Smooth muscle cell (in vitro differentiated cells): ENCODE data around the gene CEACAM7. TPM values are rescaled to one million over a fixed set of nuclear protein-coding genes. Genes with fewer than 3 reads are reported as not detected.

ENCODE experiments used
- DNase-seq: peaks from one replicate; lab custom pipeline; 2025; ENCODE audit not compliant: unreplicated experiment; lab: John Stamatoyannopoulos, UW
- H2AFZ ChIP-seq: fragments of 200-600 bp; sonication (generic); 2 replicates; pipeline ENCODE4 v1.6.0; 2016; ENCODE audit warnings: antibody characterized with exemption, low read depth, mild to moderate bottlenecking
- H3F3A ChIP-seq: fragments of 200-600 bp; sonication (generic); 2 replicates; pipeline ENCODE4 v1.6.0; 2017; ENCODE audit warnings: antibody characterized with exemption, low read depth
- H3K27ac ChIP-seq: fragments of 200-600 bp; sonication (generic); 2 replicates; pipeline ENCODE4 v1.5.1; 2016; ENCODE audit warnings: low read depth, mild to moderate bottlenecking
- H3K27me3 ChIP-seq: fragments of 200-600 bp; sonication (generic); 2 replicates; pipeline ENCODE4 v1.6.1; 2016; ENCODE audit warnings: low read depth, mild to moderate bottlenecking
- H3K36me3 ChIP-seq: fragments of 200-600 bp; sonication (generic); 2 replicates; pipeline ENCODE4 v1.5.1; 2016; ENCODE audit warnings: low read depth
- H3K4me1 ChIP-seq: fragments of 200-600 bp; sonication (generic); 2 replicates; pipeline ENCODE4 v1.5.1; 2016; ENCODE audit warnings: low read depth
- H3K4me2 ChIP-seq: fragments of 200-600 bp; sonication (generic); 2 replicates; pipeline ENCODE4 v1.6.0; 2016; ENCODE audit warnings: mild to moderate bottlenecking
- H3K4me3 ChIP-seq: fragments of 200-600 bp; sonication (generic); 2 replicates; pipeline ENCODE4 v1.5.1; 2016; ENCODE audit warnings: mild to moderate bottlenecking
- H3K79me2 ChIP-seq: fragments of 200-600 bp; sonication (generic); 2 replicates; pipeline ENCODE4 v1.6.0; 2016; ENCODE audit warnings: low read depth, mild to moderate bottlenecking
- H3K9ac ChIP-seq: fragments of 200-600 bp; sonication (generic); 2 replicates; pipeline ENCODE4 v1.6.0; 2016; ENCODE audit warnings: low read depth
- H3K9me3 ChIP-seq: fragments of 200-600 bp; sonication (generic); replicated peaks from 2 replicates; pipeline ENCODE4 v1.5.1; 2016; ENCODE audit warnings: low read depth
- H4K20me1 ChIP-seq: fragments of 200-600 bp; sonication (generic); 2 replicates; pipeline ENCODE4 v1.6.0; 2016; ENCODE audit warnings: low read depth
- CTCF ChIP-seq: fragments of 200-600 bp; sonication (generic); IDR thresholded peaks from 2 replicates; pipeline ENCODE4 v1.5.1; 2017; ENCODE audit warnings: borderline replicate concordance, mild to moderate bottlenecking, antibody characterized with exemption; ENCODE audit not compliant: insufficient read depth, poor library complexity, severe bottlenecking
- WGBS: methylation state at CpG from one replicate; pipeline ENCODE4 v1.1.7; 2016; ENCODE audit warnings: low lambda C conversion rate; 5-methylcytosine and 5-hydroxymethylcytosine counted together
- polyA plus RNA-seq: library from polyadenylated mRNA; unstranded; fragments of >200 nt; fragmentation: Nextera tagmentation; extraction: Ambion mirVana; gene quantifications from 2 replicates; pipeline ENCODE4 v1.2.1, GENCODE V29; 2016
- total RNA-seq: library from RNA; depleted of rRNA; stranded (reverse); fragments of >200 nt; gene quantifications from 2 replicates; pipeline ENCODE4 v1.2.3, GENCODE V29; 2014

Gene CEACAM7
- total and polyA plus RNA-seq, 2 experiments from 2014 or later, result not detected

- Histone ChIP-seq H3K4me1 (no peaks in the 10 kb centered on the region), H3K9me3 (no peaks in the 10 kb centered on the region), H3K27ac (no peak overlapping the region), H3K9ac (no peak overlapping the region), H3K79me2 (no peaks in the 10 kb centered on the region), H2AFZ (no peak overlapping the region), H3K27me3 (no peaks in the 10 kb centered on the region), H3K4me3 (no peak overlapping the region), H3K36me3 (no peaks in the 10 kb centered on the region), H3F3A (no peaks in the 10 kb centered on the region), H4K20me1 (no peaks in the 10 kb centered on the region), H3K4me2 (no peak overlapping the region)
- DNase-seq, result no peak
- 67% methylated on average over 10 of the region's 10 CpGs for WGBS
- no peak for TF ChIP-seq CTCF
These were observed 13.5 kb upstream of the CEACAM7 start for GRCh38 chr19:41701401-41702075.

- Histone ChIP-seq H3K79me2 (no peaks in the 10 kb centered on the region), H3K27ac (no peak overlapping the region), H3K9ac (no peak overlapping the region), H3F3A (no peaks in the 10 kb centered on the region), H2AFZ (no peak overlapping the region), H3K36me3 (no peaks in the 10 kb centered on the region), H4K20me1 (no peaks in the 10 kb centered on the region), H3K9me3 (no peaks in the 10 kb centered on the region), H3K27me3 (no peaks in the 10 kb centered on the region), H3K4me2 (no peak overlapping the region), H3K4me3 (no peak overlapping the region), H3K4me1 (no peaks in the 10 kb centered on the region)
- no peak for DNase-seq
- WGBS, result 75% methylated on average over 13 of the region's 13 CpGs
- no peak for TF ChIP-seq CTCF
These were observed 12.5 kb upstream of the CEACAM7 start for GRCh38 chr19:41700381-41701195.

- Histone ChIP-seq H2AFZ (no peak overlapping the region), H3K27ac (no peak overlapping the region), H3K4me2 (no peak overlapping the region), H3F3A (no peaks in the 10 kb centered on the region), H3K27me3 (no peaks in the 10 kb centered on the region), H3K4me1 (no peaks in the 10 kb centered on the region), H4K20me1 (no peaks in the 10 kb centered on the region), H3K4me3 (no peak overlapping the region), H3K36me3 (no peaks in the 10 kb centered on the region), H3K9me3 (no peaks in the 10 kb centered on the region), H3K9ac (no peak overlapping the region), H3K79me2 (no peaks in the 10 kb centered on the region)
- no peak for TF ChIP-seq CTCF
- no peak for DNase-seq
- 33% methylated on average over 2 of the region's 2 CpGs for WGBS
These were observed 11.9 kb upstream of the CEACAM7 start for GRCh38 chr19:41699968-41700323.
